HG02623 (cell line): Measurements from ENCODE around the gene DNMT1.
"Not testable (repeated sequence)": the region's sequence is repeated elsewhere in the genome, so short reads cannot be mapped to it uniquely, and the experiment has no call there.

Experiments used
- ATAC-seq: cut with Tn5 transposase; IDR thresholded peaks from one replicate; pipeline ENCODE4 v1.9.1; 2021; ENCODE audit warnings: moderate library complexity; ENCODE audit not compliant: unreplicated experiment

DNMT1 gene

GRCh38 chr19:10184636-10185035 is 10.1 kb downstream of the DNMT1 start:
- ATAC-seq, result no peak

GRCh38 chr19:10183926-10184325 is 10.8 kb downstream of the DNMT1 start:
- no peak for ATAC-seq

- ATAC-seq, result no peak
Observed at GRCh38 chr19:10182847-10183246, 11.9 kb downstream of the DNMT1 start.

- ATAC-seq, result no peak
Observed at GRCh38 chr19:10182076-10182475, 12.7 kb downstream of the DNMT1 start.

GRCh38 chr19:10180459-10180858 is 14.3 kb downstream of the DNMT1 start:
- ATAC-seq, result no peak

- not testable (repeated sequence) for ATAC-seq
Observed at GRCh38 chr19:10180024-10180423, 14.7 kb downstream of the DNMT1 start.

- ATAC-seq, result no peak
Observed at GRCh38 chr19:10173527-10173926, 21.2 kb downstream of the DNMT1 start.

- no peak for ATAC-seq
Observed at GRCh38 chr19:10168386-10168948, 26.3 kb downstream of the DNMT1 start.

GRCh38 chr19:10167459-10167858 is 27.3 kb downstream of the DNMT1 start:
- no peak for ATAC-seq

GRCh38 chr19:10166501-10166900 is 28.3 kb downstream of the DNMT1 start:
- not testable (repeated sequence) for ATAC-seq

- no peak for ATAC-seq
Observed at GRCh38 chr19:10166046-10166445, 28.7 kb downstream of the DNMT1 start.

- ATAC-seq, result no peak
Observed at GRCh38 chr19:10163536-10163935, 31.2 kb downstream of the DNMT1 start.

- no peak for ATAC-seq
Observed at GRCh38 chr19:10159610-10160009, 35.1 kb downstream of the DNMT1 start.

- ATAC-seq, result no peak
Observed at GRCh38 chr19:10158485-10158884, 36.3 kb downstream of the DNMT1 start.

- ATAC-seq, result no peak
Observed at GRCh38 chr19:10158071-10158470, 36.7 kb downstream of the DNMT1 start.

GRCh38 chr19:10155839-10156238 is 38.9 kb downstream of the DNMT1 start:
- ATAC-seq, result no peak

GRCh38 chr19:10152100-10152499 is 42.7 kb downstream of the DNMT1 start:
- ATAC-seq, result no peak

GRCh38 chr19:10151521-10151920 is 43.2 kb downstream of the DNMT1 start:
- ATAC-seq, result no peak

GRCh38 chr19:10149427-10149826 is 45.3 kb downstream of the DNMT1 start:
- no peak for ATAC-seq

GRCh38 chr19:10146142-10146541 is 48.6 kb downstream of the DNMT1 start:
- ATAC-seq, result no peak

GRCh38 chr19:10145031-10145430 is 49.7 kb downstream of the DNMT1 start:
- ATAC-seq, result no peak

- no peak for ATAC-seq
Observed at GRCh38 chr19:10144361-10144760, 50.4 kb downstream of the DNMT1 start.

GRCh38 chr19:10143681-10144080 is 51.1 kb downstream of the DNMT1 start:
- no peak for ATAC-seq
